ENCODE results near the gene HMOX2. TPM values are rescaled to one million over a fixed set of nuclear protein-coding genes. Genes with fewer than 3 reads are reported as not detected.
A peak's percentile ranks its signal among the peaks of the same experiment; 100 is the strongest.

HMOX2 gene
- polyA plus RNA-seq, 2 of the 4 experiments (the other 2 are of a cell fraction): 35.4 to 47.7 TPM

- H3K9me3 ChIP-seq: no peaks in the 10 kb centered on the region
- WGBS (ENCODE audit: missing lambda C conversion rate): 100% methylated on average over 1 of the region's 1 CpG
- DNase-seq (ENCODE audit: low read depth in 1 of 2, low spot score in 1 of 2) (no peak), FAIRE-seq (no peak), ATAC-seq (peak in 1 of 2 experiments; percentile 35; a peak in 3 of 6 replicates)
- H3K4me2 ChIP-seq: no peak overlapping the region; the same call in 2 of the 3 replicates
- ChIA-PET CTCF (interaction anchor here (0.7 to 4.5 kb wide), 4 partner anchors 10 to 135 kb away, joined by 3 to 19 read pairs (median 8); no protein-coding TSS in a partner anchor), POLR2A (no interaction called here)
- no peak overlapping the region for H3K4me3 ChIP-seq
- peaks cover 18% of the 10 kb centered on the region; the same call in 2 of the 3 replicates for H3K4me1 ChIP-seq
- H3K27ac ChIP-seq: peak overlapping the region in 1 of 2 experiments; percentile 53; a peak in 2 of 6 replicates
- TF ChIP-seq MAZ (IDR thresholded peaks at IDR 0.05; ENCODE audit: borderline replicate concordance, low read depth, low read length): no peak
- no peak for TF ChIP-seq FOSB (CRISPR knock-in tag; IDR thresholded peaks at IDR 0.05)
- TF ChIP-seq RARB (CRISPR knock-in tag; IDR thresholded peaks at IDR 0.05): no peak
- TF ChIP-seq REST (IDR thresholded peaks at IDR 0.05): no peak
- TF ChIP-seq CHD2 (IDR thresholded peaks at IDR 0.05; ENCODE audit: low read length, partially characterized antibody): no peak
- no peak for TF ChIP-seq PBX3 (IDR thresholded peaks at IDR 0.05)
- no peak for TF ChIP-seq CHD4 (IDR thresholded peaks at IDR 0.05; ENCODE audit: borderline replicate concordance)
- TF ChIP-seq TFCP2L1 (CRISPR knock-in tag; IDR thresholded peaks at IDR 0.05): no peak
- no peak for TF ChIP-seq TP53 (CRISPR knock-in tag; IDR thresholded peaks at IDR 0.05)
- no peak for TF ChIP-seq SREBF2 (IDR thresholded peaks at IDR 0.05)
- no peak for TF ChIP-seq CTCF (IDR thresholded peaks at IDR 0.05)
- no peak for TF ChIP-seq FOSL2 (IDR thresholded peaks at IDR 0.05)
- TF ChIP-seq FOSL2 (CRISPR knock-in tag; IDR thresholded peaks at IDR 0.05): no peak
These were observed 12.3 kb downstream of the HMOX2 start for GRCh38 chr16:4488499-4488967.

- 81% methylated on average over 5 of the region's 5 CpGs for WGBS (ENCODE audit: missing lambda C conversion rate)
- ChIA-PET CTCF (interaction anchor here (1.2 to 2.3 kb wide), 2 partner anchors 17 to 135 kb away, joined by 3 to 12 read pairs; no protein-coding TSS in a partner anchor), POLR2A (no interaction called here)
- ATAC-seq: peak in 1 of 2 experiments; percentile 50; a peak in 3 of 6 replicates
- Histone ChIP-seq H3K9me3 (no peaks in the 10 kb centered on the region), H3K4me3 (no peak overlapping the region), H3K27ac (peak overlapping the region in 1 of 2 experiments; percentile 53; a peak in 3 of 6 replicates), H3K4me2 (no peak overlapping the region), H3K4me1 (peaks cover 18% of the 10 kb centered on the region; the same call in 2 of the 3 replicates)
- DNase-seq (ENCODE audit: low read depth in 1 of 2, low spot score in 1 of 2): no peak
- FAIRE-seq: no peak
- TF ChIP-seq EHMT2 (IDR thresholded peaks at IDR 0.05; ENCODE audit: low read depth) (no peak), FOSL2 (IDR thresholded peaks at IDR 0.05) (no peak), FOSL2 (CRISPR knock-in tag; IDR thresholded peaks at IDR 0.05) (no peak), ESRRA (IDR thresholded peaks at IDR 0.05; ENCODE audit: borderline replicate concordance, low read length) (no peak), CHD4 (IDR thresholded peaks at IDR 0.05; ENCODE audit: borderline replicate concordance) (no peak), RFX5 (IDR thresholded peaks at IDR 0.05) (no peak), USF2 (IDR thresholded peaks at IDR 0.05) (no peak), RAD21 (conservative IDR thresholded peaks at IDR 0.05 in 1 of 2, IDR thresholded peaks at IDR 0.05 in 1 of 2) (no peak), RNF2 (IDR thresholded peaks at IDR 0.05; ENCODE audit: borderline replicate concordance, low read depth) (no peak), TP53 (CRISPR knock-in tag; IDR thresholded peaks at IDR 0.05) (no peak), HMGXB4 (CRISPR knock-in tag; IDR thresholded peaks at IDR 0.05; ENCODE audit: borderline replicate concordance) (no peak), SMC3 (IDR thresholded peaks at IDR 0.05) (no peak), MYC (IDR thresholded peaks at IDR 0.05; ENCODE audit: borderline replicate concordance, low read length) (no peak), JUNB (IDR thresholded peaks at IDR 0.05) (no peak)
These were observed 12.8 kb downstream of the HMOX2 start for GRCh38 chr16:4489030-4489429.
